HG03039 (cell line): ENCODE data around the gene ATP2B1.
A peak's percentile ranks its signal among the peaks of the same experiment; 100 is the strongest.
"Not testable (repeated sequence)": the region's sequence is repeated elsewhere in the genome, so short reads cannot be mapped to it uniquely, and the experiment has no call there.

Source experiments
- ATAC-seq: cut with Tn5 transposase; IDR thresholded peaks from one replicate; pipeline ENCODE4 v1.9.1; 2021; ENCODE audit warnings: mild to moderate bottlenecking, moderate library complexity; ENCODE audit not compliant: unreplicated experiment

ATP2B1 gene

GRCh38 chr12:89708565-89709156 lies at the start of gene ATP2B1:
Gene ATP2B1 (minus strand): TSS chr12:89708838. CDS start chr12:89655886, 52,952 bp downstream.
- ATAC-seq = peak; percentile 50

GRCh38 chr12:89757987-89758386 lies 49.3 kb upstream of the ATP2B1 start:
- ATAC-seq = not testable (repeated sequence)

GRCh38 chr12:89756585-89757398 lies 48.2 kb upstream of the ATP2B1 start:
- peak; percentile 92 for ATAC-seq

GRCh38 chr12:89756194-89756584 lies 47.6 kb upstream of the ATP2B1 start:
- ATAC-seq = no peak

GRCh38 chr12:89753997-89754396 lies 45.4 kb upstream of the ATP2B1 start:
- no peak for ATAC-seq

- ATAC-seq = no peak
These were observed 43.7 kb upstream of the ATP2B1 start for GRCh38 chr12:89752341-89752740.

GRCh38 chr12:89750389-89751351 lies 42.0 kb upstream of the ATP2B1 start:
- ATAC-seq = no peak

- ATAC-seq = no peak
These were observed 40.2 kb upstream of the ATP2B1 start for GRCh38 chr12:89748791-89749190.

- no peak for ATAC-seq
These were observed 36.6 kb upstream of the ATP2B1 start for GRCh38 chr12:89745286-89745685.

- no peak for ATAC-seq
These were observed 33.8 kb upstream of the ATP2B1 start for GRCh38 chr12:89742337-89743022.

GRCh38 chr12:89740943-89741342 lies 32.3 kb upstream of the ATP2B1 start:
- no peak for ATAC-seq

GRCh38 chr12:89736995-89737394 lies 28.4 kb upstream of the ATP2B1 start:
- ATAC-seq = no peak

- ATAC-seq = no peak
These were observed 25.1 kb upstream of the ATP2B1 start for GRCh38 chr12:89733579-89734201.

- ATAC-seq = no peak
These were observed 23.9 kb upstream of the ATP2B1 start for GRCh38 chr12:89732522-89732921.

- ATAC-seq = no peak
These were observed 23.0 kb upstream of the ATP2B1 start for GRCh38 chr12:89731614-89732013.

- no peak for ATAC-seq
These were observed 22.5 kb upstream of the ATP2B1 start for GRCh38 chr12:89731089-89731488.

GRCh38 chr12:89729946-89730459 lies 21.4 kb upstream of the ATP2B1 start:
- no peak for ATAC-seq

- ATAC-seq = no peak
These were observed 14.6 kb upstream of the ATP2B1 start for GRCh38 chr12:89723276-89723675.

GRCh38 chr12:89721291-89721987 lies 12.8 kb upstream of the ATP2B1 start:
- ATAC-seq = peak; percentile 90
